Mucosa of descending colon (tissue), 3 donors: ENCODE measurements around the gene NMNAT2. TPM values are rescaled to one million over a fixed set of nuclear protein-coding genes. Genes with fewer than 3 reads are reported as not detected.

Experiments used
- ATAC-seq: fragments of 200-7000 bp; cut with Tn5 transposase; one replicate; pipeline ENCODE4 v1.9.1; 2020; ENCODE audit warnings: mild to moderate bottlenecking, moderate library complexity
- DNase-seq, 3 donors: peaks; one replicate each; pipeline ENCODE4 v3.0.0-alpha.2; 2020
- H3K36me3 ChIP-seq: fragments of 200-600 bp; one replicate; pipeline ENCODE4 v1.8.0; 2021; ENCODE audit warnings: low read depth, mild to moderate bottlenecking
- H3K4me1 ChIP-seq: fragments of 200-600 bp; one replicate; pipeline ENCODE4 v1.8.0; 2021; ENCODE audit warnings: low read depth, mild to moderate bottlenecking
- H3K4me3 ChIP-seq: fragments of 200-600 bp; one replicate; pipeline ENCODE4 v1.8.0; 2021; ENCODE audit warnings: mild to moderate bottlenecking
- H3K9me3 ChIP-seq: fragments of 200-600 bp; one replicate; pipeline ENCODE4 v1.8.0; 2021; ENCODE audit warnings: mild to moderate bottlenecking
- CTCF ChIP-seq: fragments of 200-600 bp; IDR thresholded peaks from one replicate; pipeline ENCODE4 v1.8.0; 2022; ENCODE audit warnings: antibody characterized with exemption, mild to moderate bottlenecking
- intact Hi-C, 2 donors: fragments of 100-400 bp; cut with DNase I in 1 of 2; cut with micrococcal nuclease in 1 of 2; formaldehyde crosslinking; loops; one replicate each; pipeline versions ENCODE4 v1.11.0 to v1.11.1; 2022; cut with DNase I, micrococcal nuclease
- total RNA-seq, 3 donors: library from RNA; stranded (reverse); fragmentation: NEBNext Ultra II Directional in 2 of 3; extraction: Animal tissue kit (Norgen Biotek cat#: 25700) in 2 of 3; gene quantifications; one replicate each; pipeline versions ENCODE4 v1.2.1 to v1.2.4, GENCODE V29; 2021 to 2023
- donor health status: DM: no; HTN: no; CAD: no; lungs with moderate emphysema.
- donor health status: DM: no; HTN: no; CAD: no.
- donor health status: DM: no; HTN: yes; CAD: no.

Gene NMNAT2
- total RNA-seq, 3 donors from 2014 or later = 0.29 to 3.6 (median 0.87) TPM

- ATAC-seq (no peak), DNase-seq (no peak)
- Histone ChIP-seq H3K9me3 (no peaks in the 10 kb centered on the region), H3K4me1 (no peaks in the 10 kb centered on the region), H3K36me3 (no peaks in the 10 kb centered on the region), H3K4me3 (no peak overlapping the region)
- no peak for TF ChIP-seq CTCF
- intact Hi-C loops = no loop called here
Observed at GRCh38 chr1:183444243-183444642, 26.1 kb upstream of the NMNAT2 start.

GRCh38 chr1:183443466-183443865 is 25.3 kb upstream of the NMNAT2 start:
- no peak for DNase-seq
- TF ChIP-seq CTCF = no peak
- Histone ChIP-seq H3K4me1 (no peaks in the 10 kb centered on the region), H3K9me3 (no peaks in the 10 kb centered on the region), H3K36me3 (no peaks in the 10 kb centered on the region), H3K4me3 (no peak overlapping the region)
- intact Hi-C loops = no loop called here
- ATAC-seq = no peak

DNA sequence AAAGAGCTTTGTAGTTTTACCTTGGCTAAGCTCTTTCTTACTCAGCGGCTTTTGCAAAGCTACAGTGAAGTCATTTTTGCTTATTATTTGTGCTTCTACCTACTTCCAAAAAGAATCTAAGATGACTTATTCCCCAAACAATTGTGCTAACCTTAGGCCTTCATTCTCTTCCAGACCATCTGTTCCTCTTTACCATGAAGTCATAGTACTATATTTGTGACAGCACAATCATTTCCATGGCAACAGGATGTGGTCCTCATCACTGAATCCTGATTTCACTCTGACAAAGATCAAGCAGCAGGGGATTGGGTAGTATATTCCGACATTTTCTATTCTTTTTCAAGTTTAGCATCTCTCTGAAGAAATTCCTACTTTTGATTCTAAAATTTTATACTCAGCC is 24.8 kb upstream of the NMNAT2 start:
- no peaks in the 10 kb centered on the region for H3K9me3 ChIP-seq
- no peak overlapping the region for H3K4me3 ChIP-seq
- no peaks in the 10 kb centered on the region for H3K36me3 ChIP-seq
- H3K4me1 ChIP-seq = no peaks in the 10 kb centered on the region
- ATAC-seq (no peak), DNase-seq (no peak)
- intact Hi-C loops = no loop called here
- TF ChIP-seq CTCF = no peak

DNA sequence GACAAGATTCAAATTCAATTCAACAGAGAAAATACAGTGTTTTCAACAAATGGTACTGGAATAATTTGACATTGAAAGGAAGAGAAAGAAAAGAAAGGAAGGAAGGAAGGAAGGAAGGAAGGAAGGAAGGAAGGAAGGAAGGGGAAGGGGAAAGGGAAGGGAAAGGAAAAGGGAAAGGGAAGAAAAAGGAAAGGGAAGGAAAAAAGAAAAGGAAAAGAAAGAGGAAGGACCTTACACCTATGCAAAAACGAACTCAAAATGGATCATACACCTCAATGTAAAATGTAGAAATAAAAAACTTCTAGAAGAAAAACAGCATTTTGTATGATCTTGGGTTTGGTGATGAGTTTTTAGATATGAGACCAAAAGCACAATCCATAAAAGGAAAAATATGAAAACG is 19.9 kb upstream of the NMNAT2 start:
- no peaks in the 10 kb centered on the region for H3K4me1 ChIP-seq
- TF ChIP-seq CTCF = no peak
- H3K9me3 ChIP-seq = no peaks in the 10 kb centered on the region
- intact Hi-C loops = no loop called here
- no peak for DNase-seq
- H3K36me3 ChIP-seq = no peaks in the 10 kb centered on the region
- H3K4me3 ChIP-seq = no peak overlapping the region
- no peak for ATAC-seq

DNA sequence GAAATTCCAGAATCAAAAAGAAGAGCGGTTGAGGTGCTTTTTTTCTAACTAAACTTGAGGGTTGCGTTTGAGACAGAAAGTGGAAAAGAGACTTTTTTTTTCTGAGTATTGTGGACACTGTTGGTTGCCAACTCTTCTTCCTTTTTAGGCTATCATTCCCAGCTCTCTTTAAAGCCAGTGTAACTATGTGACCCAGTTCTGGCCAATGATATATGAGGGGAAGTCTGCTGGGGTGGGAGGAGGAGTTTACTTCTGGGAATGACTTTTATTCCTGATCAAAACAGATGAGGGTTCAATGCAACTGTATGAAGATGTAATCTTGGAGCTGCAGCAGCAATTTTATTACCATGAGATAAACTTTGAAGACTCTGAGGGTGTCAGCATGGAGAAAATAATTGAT is 17.3 kb upstream of the NMNAT2 start:
- intact Hi-C loops = no loop called here
- TF ChIP-seq CTCF = no peak
- peaks cover 2% of the 10 kb centered on the region for H3K4me1 ChIP-seq
- H3K4me3 ChIP-seq = no peak overlapping the region
- no peaks in the 10 kb centered on the region for H3K9me3 ChIP-seq
- no peak for ATAC-seq
- DNase-seq = no peak
- H3K36me3 ChIP-seq = no peaks in the 10 kb centered on the region

DNA sequence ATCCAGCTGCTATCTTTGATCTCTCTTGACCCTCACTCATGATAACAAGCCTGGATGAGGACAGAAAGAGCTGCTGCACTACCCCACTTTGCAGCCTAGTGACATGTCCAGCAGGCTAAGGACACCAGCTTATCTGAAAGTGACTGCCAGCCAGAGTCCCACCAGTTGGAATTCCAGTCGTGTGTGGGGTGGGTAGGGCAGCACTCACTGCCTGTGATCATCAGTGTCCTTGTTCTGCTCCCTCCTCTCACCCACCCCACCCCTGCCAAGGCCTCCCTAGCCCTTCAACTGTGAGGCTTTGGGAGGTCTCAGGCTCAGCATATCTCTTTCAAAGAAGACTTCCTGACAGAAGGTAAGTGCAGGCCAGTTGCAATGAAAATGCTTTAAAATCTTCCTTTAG is 15.5 kb upstream of the NMNAT2 start:
- peaks cover 2% of the 10 kb centered on the region for H3K4me1 ChIP-seq
- TF ChIP-seq CTCF = no peak
- H3K4me3 ChIP-seq = no peak overlapping the region
- H3K9me3 ChIP-seq = no peaks in the 10 kb centered on the region
- ATAC-seq (no peak), DNase-seq (no peak)
- H3K36me3 ChIP-seq = no peaks in the 10 kb centered on the region
- intact Hi-C loops = no loop called here
